Daoy (cell line): ENCODE results near the gene ABLIM2. TPM values are rescaled to one million over a fixed set of nuclear protein-coding genes. Genes with fewer than 3 reads are reported as not detected.
A peak's percentile ranks its signal among the peaks of the same experiment; 100 is the strongest.

Experiments used
- DNase-seq: peaks from one replicate; pipeline ENCODE4 v3.0.0-alpha.2; 2015; ENCODE audit warnings: low read depth
- total RNA-seq: library from RNA; depleted of rRNA; stranded (reverse); fragments of >200 nt; shearing (Covaris generic); gene quantifications from 2 replicates; pipeline ENCODE4 v1.2.3, GENCODE V29; 2014

Gene ABLIM2
- total RNA-seq, 1 experiment from 2014 or later, result 0.23 TPM

GRCh38 chr4:8028884-8029568, 129.6 kb downstream of the ABLIM2 start:
- no peak for DNase-seq

DNA sequence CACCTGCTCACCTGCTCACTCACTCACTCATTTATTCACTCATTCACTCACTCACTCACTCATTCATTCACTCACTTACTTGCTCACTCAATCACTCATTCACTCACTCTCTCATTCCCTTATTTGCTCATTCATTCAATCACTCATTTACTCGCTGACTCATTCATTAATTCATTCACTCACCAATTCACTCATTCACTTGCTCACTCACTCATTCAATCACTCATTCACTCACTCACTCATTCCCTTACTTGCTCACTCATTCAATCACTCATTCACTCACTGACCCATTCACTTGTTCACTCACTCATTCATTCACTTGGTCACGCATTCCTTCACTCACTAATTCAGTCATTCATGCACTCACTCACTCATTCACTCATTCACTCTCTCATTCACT, 130.2 kb downstream of the ABLIM2 start:
- no peak for DNase-seq

GRCh38 chr4:8026453-8026852, 132.2 kb downstream of the ABLIM2 start:
- no peak for DNase-seq

DNA sequence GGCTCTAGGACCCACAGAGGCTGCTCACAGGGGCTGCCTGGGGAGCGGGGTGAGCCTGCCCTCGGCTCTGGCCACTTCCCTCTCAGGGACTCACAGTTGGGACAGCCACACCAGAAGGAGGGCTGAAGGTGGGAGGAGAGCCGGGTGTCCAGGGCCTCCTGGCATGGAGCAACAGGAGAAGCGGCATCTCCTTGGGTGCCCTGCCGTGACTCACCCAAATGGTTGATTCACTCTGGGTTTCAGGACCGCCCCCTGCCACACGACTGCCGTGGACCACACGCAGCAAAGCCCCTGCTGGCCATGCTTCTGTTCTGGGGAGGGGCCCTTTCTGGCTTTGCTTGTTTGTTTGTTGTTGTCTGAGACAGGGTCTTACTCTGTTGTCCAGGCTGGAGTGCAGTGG, 132.9 kb downstream of the ABLIM2 start:
- peak; percentile 54 for DNase-seq

DNA sequence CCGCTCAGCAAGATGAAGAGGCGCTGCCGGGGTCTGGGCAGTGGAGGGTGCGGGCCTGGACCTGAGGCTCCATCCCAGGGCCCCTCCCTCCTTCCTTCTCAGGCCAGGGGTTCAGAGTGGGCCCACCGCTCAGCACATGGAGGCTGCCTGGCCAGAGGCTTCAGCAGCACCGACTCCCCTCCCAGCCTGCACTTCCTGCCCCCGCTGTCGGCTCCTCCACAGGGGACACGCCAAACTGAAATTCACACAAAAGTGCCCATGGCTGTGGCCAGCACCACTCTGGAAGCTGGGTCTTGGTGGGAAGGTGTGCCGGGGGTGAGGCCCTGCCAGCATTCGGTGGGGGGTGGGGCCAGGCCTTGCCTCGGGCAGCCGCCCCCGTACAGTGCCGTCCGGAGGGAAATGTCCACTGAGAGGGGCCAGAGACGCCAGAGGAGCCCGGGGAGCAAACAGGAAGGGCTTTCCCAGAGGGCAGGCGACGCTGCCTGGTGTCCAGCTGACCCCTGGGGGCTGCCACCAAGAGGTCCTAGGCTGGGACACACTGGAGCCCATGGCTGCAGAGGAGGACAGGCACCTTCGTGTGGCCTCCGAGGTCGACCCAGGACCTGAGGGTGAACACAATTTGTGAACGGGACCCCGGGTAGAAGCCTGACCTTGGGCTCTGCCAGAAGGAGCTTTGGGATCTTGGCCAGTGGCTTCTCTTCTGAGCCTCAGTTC, 134.4 kb downstream of the ABLIM2 start:
- DNase-seq, result no peak

- no peak for DNase-seq
Observed at GRCh38 chr4:8023696-8024033, 134.9 kb downstream of the ABLIM2 start.

- DNase-seq, result no peak
Observed at GRCh38 chr4:8022767-8023695, 135.6 kb downstream of the ABLIM2 start.

- DNase-seq, result peak; percentile 19
Observed at GRCh38 chr4:8021796-8022195, 136.8 kb downstream of the ABLIM2 start.

GRCh38 chr4:8019396-8020365, 138.9 kb downstream of the ABLIM2 start:
- peak; percentile 18 for DNase-seq

GRCh38 chr4:8016527-8016926, 142.1 kb downstream of the ABLIM2 start:
- DNase-seq, result no peak

GRCh38 chr4:8015512-8015911, 143.1 kb downstream of the ABLIM2 start:
- DNase-seq, result no peak

- DNase-seq, result no peak
Observed at GRCh38 chr4:8013976-8014726, 144.5 kb downstream of the ABLIM2 start.

DNA sequence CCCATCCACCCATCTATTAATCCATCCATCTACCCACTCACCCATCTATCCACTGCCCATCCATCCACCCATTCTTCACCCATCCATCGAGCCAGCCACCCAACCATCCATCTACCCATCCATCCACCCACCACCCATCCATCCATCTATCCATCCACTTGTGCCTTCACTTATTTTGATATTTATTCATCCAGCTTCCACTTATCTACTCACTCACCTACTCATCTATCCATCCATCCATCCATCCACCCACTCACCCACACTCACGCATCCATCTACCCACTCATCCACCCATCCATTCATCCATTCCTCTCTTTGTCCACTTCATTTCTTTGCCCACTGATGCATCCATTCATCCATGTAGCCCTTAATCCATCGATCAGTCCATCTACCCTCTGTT, 146.1 kb downstream of the ABLIM2 start:
- no peak for DNase-seq

GRCh38 chr4:8010618-8011017, 148.0 kb downstream of the ABLIM2 start:
- DNase-seq, result peak; percentile 80

GRCh38 chr4:8009710-8010511, 148.7 kb downstream of the ABLIM2 start:
- no peak for DNase-seq

DNA sequence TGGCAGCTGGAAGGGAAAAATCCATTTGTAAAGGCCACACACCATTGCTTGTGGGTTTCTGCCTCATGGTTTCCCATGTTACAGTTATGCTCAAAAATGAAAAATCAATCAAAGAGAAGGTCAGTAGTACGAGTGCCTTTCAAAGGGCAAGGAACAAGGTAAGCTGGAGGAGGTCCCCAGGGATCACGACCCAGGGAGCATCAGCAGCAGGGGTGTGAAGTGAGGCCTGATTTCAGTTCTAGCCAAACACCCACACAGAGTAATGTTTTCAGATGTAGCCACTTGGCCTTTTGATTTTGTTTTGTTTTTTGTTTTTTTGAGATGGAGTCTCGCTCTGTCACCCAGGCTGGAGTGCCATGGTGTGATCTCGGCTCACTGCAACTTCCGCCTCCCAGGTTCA, 149.5 kb downstream of the ABLIM2 start:
- no peak for DNase-seq

DNA sequence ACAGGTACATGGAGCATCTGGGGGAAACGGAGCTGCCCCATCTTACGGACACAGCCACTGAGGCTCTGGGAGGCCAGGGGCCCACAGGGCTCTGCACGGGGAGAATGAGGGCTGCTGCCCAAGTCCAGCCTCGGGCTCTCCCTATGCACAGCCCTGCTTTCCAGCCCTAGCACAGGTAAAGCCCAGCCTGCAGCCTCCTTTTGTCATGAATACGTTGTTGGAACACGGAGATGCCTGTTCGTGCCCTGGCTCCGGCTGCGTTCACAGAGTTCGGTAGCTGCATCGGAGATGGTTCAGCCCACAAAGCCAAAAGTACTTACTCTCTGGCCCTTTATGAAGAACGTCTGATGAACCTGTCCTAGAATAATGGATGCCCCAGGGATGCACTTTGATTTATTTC, 150.2 kb downstream of the ABLIM2 start:
- DNase-seq, result no peak

DNA sequence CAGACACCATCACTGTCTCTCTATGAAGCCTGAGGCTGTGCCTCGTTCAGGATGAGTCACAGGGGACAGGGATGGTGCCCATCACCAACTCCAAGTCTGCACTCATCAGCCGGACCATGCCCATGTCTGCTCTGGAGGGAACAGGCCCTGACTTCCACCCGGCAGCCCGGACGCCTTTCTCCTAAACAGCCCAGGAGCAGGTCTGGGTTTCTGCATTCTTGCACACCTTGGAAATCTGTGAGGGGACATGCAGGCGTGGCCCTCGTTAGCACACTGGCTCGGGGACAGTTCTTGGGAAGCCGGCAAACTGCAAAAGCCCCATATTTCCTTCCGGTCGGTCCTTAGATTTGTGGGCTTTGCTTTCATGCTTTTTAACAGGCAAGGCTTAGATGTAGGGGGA, 151.0 kb downstream of the ABLIM2 start:
- DNase-seq, result no peak

DNA sequence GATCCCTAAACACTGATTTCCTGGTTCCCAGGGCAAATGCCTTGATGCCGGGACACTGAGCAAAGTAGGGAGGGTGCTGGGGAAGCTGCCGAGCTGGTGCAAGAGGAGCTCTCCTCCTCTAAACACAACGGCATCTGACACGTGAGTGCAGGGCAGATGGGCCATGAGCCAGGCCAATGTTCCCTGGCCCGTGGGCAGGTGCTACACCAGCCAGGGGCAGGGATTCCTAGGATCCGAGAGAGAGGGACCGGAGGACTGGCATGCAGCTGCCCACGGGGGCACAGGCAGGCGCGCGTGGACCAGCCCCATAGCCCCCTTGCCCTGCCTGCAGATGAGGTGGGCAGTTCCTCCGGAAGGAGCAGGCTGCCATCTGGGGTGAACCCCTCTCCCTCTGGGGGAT, 152.1 kb downstream of the ABLIM2 start:
- DNase-seq, result no peak

GRCh38 chr4:8005814-8006215, 152.8 kb downstream of the ABLIM2 start:
- DNase-seq, result no peak
